ENCODE measurements around the gene SLC35B3. TPM values are rescaled to one million over a fixed set of nuclear protein-coding genes. Genes with fewer than 3 reads are reported as not detected.
A peak's percentile ranks its signal among the peaks of the same experiment; 100 is the strongest.

SLC35B3 gene
- 4.5 and 6.3 TPM in 2 replicates for total RNA-seq
- 11.9 and 13.1 TPM in 2 replicates for polyA plus RNA-seq

GRCh38 chr6:8435093-8435844 is at the start of gene SLC35B3:
SLC35B3 (minus strand) TSS chr6:8435545.
- Histone ChIP-seq H3K36me3 (no peaks in the 10 kb centered on the region), H3K4me3 (peak within 1 kb of the TSS; percentile 93), H3K27me3 (no peaks in the 10 kb centered on the region), H3K4me1 (ENCODE audit: low read depth) (peaks cover 13% of the 10 kb centered on the region), H3K9me3 (ENCODE audit: low read depth) (no peaks in the 10 kb centered on the region), H3K27ac (peak within 1 kb of the TSS; percentile 82)
- peak; percentile 96 to 97 for DNase-seq (ENCODE audit: low read depth in 1 of 2, low spot score in 1 of 2)
- TF ChIP-seq CTCF (IDR thresholded peaks at IDR 0.05; ENCODE audit: low read depth, low read length): no peak

- Histone ChIP-seq H3K9me3 (ENCODE audit: low read depth) (no peaks in the 10 kb centered on the region), H3K27ac (no peak overlapping the region), H3K4me1 (ENCODE audit: low read depth) (no peaks in the 10 kb centered on the region), H3K4me3 (no peak overlapping the region), H3K36me3 (no peaks in the 10 kb centered on the region), H3K27me3 (no peaks in the 10 kb centered on the region)
- TF ChIP-seq CTCF (IDR thresholded peaks at IDR 0.05; ENCODE audit: low read depth, low read length): no peak
- DNase-seq (ENCODE audit: low read depth in 1 of 2, low spot score in 1 of 2): no peak
Observed at GRCh38 chr6:8483650-8484049, 48.3 kb upstream of the SLC35B3 start.

- Histone ChIP-seq H3K27me3 (no peaks in the 10 kb centered on the region), H3K4me3 (no peak overlapping the region), H3K4me1 (ENCODE audit: low read depth) (no peaks in the 10 kb centered on the region), H3K36me3 (no peaks in the 10 kb centered on the region), H3K9me3 (ENCODE audit: low read depth) (no peaks in the 10 kb centered on the region), H3K27ac (no peak overlapping the region)
- peak in 1 of 2 donors; percentile 0 for DNase-seq (ENCODE audit: low read depth in 1 of 2, low spot score in 1 of 2)
- TF ChIP-seq CTCF (IDR thresholded peaks at IDR 0.05; ENCODE audit: low read depth, low read length): no peak
Observed at GRCh38 chr6:8481727-8482126, 46.4 kb upstream of the SLC35B3 start.

- Histone ChIP-seq H3K4me3 (no peak overlapping the region), H3K36me3 (no peaks in the 10 kb centered on the region), H3K4me1 (ENCODE audit: low read depth) (no peaks in the 10 kb centered on the region), H3K27ac (no peak overlapping the region), H3K27me3 (no peaks in the 10 kb centered on the region), H3K9me3 (ENCODE audit: low read depth) (no peaks in the 10 kb centered on the region)
- DNase-seq (ENCODE audit: low read depth in 1 of 2, low spot score in 1 of 2): no peak
- no peak for TF ChIP-seq CTCF (IDR thresholded peaks at IDR 0.05; ENCODE audit: low read depth, low read length)
Observed at GRCh38 chr6:8478418-8478817, 43.1 kb upstream of the SLC35B3 start.

GRCh38 chr6:8476656-8477055 is 41.3 kb upstream of the SLC35B3 start:
- H3K27me3 ChIP-seq: no peaks in the 10 kb centered on the region
- H3K4me3 ChIP-seq: no peak overlapping the region
- no peaks in the 10 kb centered on the region for H3K4me1 ChIP-seq (ENCODE audit: low read depth)
- no peaks in the 10 kb centered on the region for H3K9me3 ChIP-seq (ENCODE audit: low read depth)
- no peak overlapping the region for H3K27ac ChIP-seq
- no peak for DNase-seq (ENCODE audit: low read depth in 1 of 2, low spot score in 1 of 2)
- no peak for TF ChIP-seq CTCF (IDR thresholded peaks at IDR 0.05; ENCODE audit: low read depth, low read length)
- H3K36me3 ChIP-seq: no peaks in the 10 kb centered on the region

Measured in cardiac muscle cell (in vitro differentiated cells and primary cell).